Measurements from ENCODE around the gene TAMALIN.

TAMALIN gene

DNA sequence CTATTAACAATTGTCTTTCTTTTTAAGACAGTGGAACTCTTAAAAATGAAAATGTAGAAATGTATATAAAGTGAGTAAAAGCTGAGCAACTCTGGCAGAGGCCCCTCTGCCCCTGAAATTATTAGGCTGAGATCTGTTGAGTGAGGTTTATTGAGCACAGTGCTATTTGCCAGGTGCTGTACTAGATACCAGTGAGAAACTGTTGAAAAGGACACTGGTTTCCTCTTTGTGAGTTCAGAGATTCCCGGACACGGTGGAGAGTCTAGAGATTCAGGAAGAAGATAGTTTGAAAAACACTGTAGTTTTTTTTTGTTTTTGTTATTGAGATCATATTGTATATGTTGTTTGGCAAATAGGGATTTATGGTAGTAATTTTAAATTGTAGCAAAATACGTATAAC lies 44.0 kb upstream of the TAMALIN start:
- TF ChIP-seq, protein P1, sequence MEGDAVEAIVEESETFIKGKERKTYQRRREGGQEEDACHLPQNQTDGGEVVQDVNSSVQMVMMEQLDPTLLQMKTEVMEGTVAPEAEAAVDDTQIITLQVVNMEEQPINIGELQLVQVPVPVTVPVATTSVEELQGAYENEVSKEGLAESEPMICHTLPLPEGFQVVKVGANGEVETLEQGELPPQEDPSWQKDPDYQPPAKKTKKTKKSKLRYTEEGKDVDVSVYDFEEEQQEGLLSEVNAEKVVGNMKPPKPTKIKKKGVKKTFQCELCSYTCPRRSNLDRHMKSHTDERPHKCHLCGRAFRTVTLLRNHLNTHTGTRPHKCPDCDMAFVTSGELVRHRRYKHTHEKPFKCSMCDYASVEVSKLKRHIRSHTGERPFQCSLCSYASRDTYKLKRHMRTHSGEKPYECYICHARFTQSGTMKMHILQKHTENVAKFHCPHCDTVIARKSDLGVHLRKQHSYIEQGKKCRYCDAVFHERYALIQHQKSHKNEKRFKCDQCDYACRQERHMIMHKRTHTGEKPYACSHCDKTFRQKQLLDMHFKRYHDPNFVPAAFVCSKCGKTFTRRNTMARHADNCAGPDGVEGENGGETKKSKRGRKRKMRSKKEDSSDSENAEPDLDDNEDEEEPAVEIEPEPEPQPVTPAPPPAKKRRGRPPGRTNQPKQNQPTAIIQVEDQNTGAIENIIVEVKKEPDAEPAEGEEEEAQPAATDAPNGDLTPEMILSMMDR (conservative IDR thresholded peaks at IDR 0.05; ENCODE audit: low read length), result no peak
- DNase-seq (ENCODE audit: low read depth), result no peak
- no peak overlapping the region for H3K4me3 ChIP-seq (ENCODE audit: low read length)

DNA sequence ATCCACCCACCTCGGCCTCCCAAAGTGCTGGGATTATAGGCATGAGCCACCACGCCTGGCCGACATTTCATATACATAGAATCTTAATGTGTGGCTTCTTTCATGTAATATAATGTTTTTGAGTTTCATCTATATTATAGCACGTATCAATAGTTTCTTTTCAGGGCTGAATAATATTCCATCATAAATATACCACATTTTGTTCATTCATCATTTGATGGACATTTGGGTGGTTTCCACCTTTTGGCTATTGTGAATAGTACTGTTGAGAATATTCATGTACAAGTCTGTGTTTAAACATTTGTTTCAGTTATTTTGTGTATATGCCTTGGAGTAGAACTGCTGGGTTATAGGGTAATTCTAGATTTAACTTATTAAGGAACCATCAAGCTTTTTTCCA lies 43.3 kb upstream of the TAMALIN start:
- TF ChIP-seq, protein P1 (conservative IDR thresholded peaks at IDR 0.05; ENCODE audit: low read length), result no peak
- DNase-seq (ENCODE audit: low read depth), result no peak
- H3K4me3 ChIP-seq (ENCODE audit: low read length), result no peak overlapping the region

DNA sequence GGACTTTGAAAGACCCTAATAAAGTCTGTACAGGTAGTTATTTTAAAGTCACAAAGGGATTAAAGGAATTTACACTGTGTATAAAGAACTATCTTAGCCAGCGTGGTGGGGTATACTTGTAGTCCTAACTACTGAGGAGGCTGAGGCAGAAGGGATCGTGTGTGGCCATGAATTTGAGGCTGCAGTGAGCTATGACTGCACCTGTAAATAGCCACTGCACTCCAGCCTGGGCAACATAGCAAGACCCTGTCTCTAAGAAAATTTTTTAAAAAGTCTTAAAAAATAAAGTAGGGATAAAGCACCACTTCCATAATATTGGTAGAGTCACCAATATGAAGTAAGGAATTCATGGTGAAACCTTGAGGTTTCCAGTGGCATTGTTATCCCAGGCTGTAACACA lies 37.1 kb upstream of the TAMALIN start:
- DNase-seq (ENCODE audit: low read depth), result no peak
- no peak overlapping the region for H3K4me3 ChIP-seq (ENCODE audit: low read length)
- TF ChIP-seq, protein P1 (conservative IDR thresholded peaks at IDR 0.05; ENCODE audit: low read length), result no peak

DNA sequence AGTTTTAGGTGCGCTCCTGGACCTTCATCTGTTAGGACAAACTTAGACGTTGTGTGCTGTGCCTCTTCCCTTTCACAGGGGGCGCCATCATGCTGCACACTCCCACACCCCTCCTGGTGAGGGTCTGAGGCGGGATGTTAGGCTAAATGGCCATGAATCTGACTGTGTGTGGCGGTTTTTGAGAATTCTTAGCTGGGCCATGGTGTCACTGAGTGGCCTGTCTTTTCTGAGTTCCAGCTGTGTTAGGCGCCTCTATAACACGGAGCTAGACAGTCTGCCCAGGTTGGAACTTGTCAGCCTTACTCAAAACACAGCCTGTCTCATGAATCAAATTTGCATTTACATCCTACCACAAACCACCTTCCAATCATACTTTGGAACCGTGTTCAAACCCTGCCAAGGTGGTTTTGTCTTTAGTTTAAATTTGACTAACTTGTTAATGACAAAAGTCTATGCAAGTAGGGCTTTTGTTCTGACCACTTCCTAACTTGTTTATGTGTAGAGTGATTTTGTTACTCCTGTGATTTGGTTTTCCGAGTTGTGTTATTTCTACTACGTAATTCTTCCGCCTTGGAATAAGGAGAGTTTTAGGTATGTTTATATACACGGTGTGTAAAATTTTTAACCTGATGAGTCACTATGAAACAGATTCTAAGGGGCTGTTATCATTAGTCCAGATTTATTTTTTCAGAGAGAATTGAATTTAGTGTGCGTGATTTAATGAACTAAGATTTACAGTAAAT lies 35.7 kb upstream of the TAMALIN start:
- DNase-seq (ENCODE audit: low read depth), result no peak
- TF ChIP-seq, protein P1 (conservative IDR thresholded peaks at IDR 0.05; ENCODE audit: low read length), result peak; percentile 21; the same call in 1 of the 2 replicates
- no peak overlapping the region for H3K4me3 ChIP-seq (ENCODE audit: low read length)

DNA sequence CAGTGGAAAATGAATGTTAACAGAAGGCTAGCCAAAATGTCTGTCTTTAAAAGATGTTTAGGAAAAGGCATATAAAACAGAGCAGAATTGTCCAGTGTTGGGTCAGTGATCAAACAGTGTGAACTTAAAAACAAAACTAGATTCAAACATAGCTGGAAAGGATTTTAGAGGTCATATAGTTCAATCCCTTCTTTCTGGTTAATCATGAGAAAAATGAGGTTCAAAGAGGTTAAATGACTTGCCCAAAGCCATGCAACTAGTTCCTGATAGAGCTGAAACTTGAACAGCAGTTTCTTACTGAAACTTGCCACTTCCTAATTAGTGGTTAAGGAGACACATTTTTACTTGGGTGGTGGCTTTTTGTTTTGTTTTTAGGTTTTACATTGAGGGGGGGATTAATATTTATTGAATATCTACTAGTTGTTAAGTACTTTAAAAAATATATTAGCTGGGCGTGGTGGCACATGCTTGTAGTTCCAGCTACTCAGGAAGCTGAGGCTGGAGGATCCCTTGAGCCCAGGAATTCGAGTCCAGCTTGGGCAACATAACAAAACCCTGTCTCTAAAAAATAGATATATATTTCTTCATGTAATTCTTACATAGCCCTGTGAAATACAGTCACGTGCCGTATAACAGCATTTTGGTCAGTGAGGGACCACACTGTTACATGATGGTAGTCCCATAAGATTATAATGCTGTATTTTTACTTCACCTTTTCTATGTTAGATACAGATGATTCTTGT lies 34.9 kb upstream of the TAMALIN start:
- peak; percentile 39 for DNase-seq (ENCODE audit: low read depth)
- no peak overlapping the region for H3K4me3 ChIP-seq (ENCODE audit: low read length)
- TF ChIP-seq, protein P1 (conservative IDR thresholded peaks at IDR 0.05; ENCODE audit: low read length), result no peak

DNA sequence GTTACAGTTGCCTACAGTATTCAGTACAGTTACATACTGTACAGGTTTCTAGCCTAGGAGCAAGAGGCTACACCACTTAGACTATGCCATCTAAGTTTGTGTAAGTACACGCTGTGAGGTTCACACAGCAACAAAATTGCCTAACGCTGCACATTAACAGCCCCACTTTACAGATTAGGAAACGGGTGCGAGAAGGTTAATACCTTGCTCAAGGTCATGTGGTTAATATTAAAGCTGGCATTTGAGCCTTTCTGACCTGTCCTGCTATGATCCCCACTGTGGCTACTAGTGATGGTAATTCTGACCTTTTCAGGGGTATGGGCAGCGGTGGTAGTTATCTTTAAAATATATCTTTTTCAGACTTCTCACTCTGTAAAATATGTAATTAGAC lies 34.3 kb upstream of the TAMALIN start:
- TF ChIP-seq, protein P1 (conservative IDR thresholded peaks at IDR 0.05; ENCODE audit: low read length), result no peak
- DNase-seq (ENCODE audit: low read depth), result no peak
- no peak overlapping the region for H3K4me3 ChIP-seq (ENCODE audit: low read length)

DNA sequence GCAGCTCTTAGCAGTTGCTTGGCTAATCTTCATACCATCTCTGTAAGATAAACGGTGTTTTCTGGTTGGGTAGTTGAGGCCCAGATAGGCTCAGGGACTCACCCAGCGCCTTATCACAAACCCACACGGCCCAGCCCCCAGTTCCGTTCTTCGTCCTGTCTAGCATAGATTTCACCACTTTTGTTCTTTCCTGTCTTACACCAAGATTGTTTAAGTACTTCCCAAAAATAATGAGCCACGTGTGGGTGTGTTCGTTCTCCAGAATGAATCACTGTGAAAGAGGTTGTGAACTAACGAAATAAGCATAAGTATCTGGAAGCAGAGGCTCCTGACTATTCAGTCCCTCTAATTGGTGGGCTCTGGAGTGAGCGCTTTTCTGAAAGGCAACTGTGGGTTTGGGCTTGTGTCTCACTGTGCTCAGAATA lies 33.9 kb upstream of the TAMALIN start:
- H3K4me3 ChIP-seq (ENCODE audit: low read length), result no peak overlapping the region
- peak; percentile 72 for DNase-seq (ENCODE audit: low read depth)
- TF ChIP-seq, protein P1 (conservative IDR thresholded peaks at IDR 0.05; ENCODE audit: low read length), result no peak
